ACHN (cell line): ENCODE results near the gene NBEAL1.
"Not testable (repeated sequence)": the region's sequence is repeated elsewhere in the genome, so short reads cannot be mapped to it uniquely, and the experiment has no call there.

Experiments used
- DNase-seq: peaks from one replicate; pipeline ENCODE4 v3.0.0-alpha.2; 2015
- in situ Hi-C: cut with HindIII; loops from 2 replicates; pipeline ENCODE4 v1.10.0; 2017; ENCODE audit warnings: low sequenced_read_pairs, low pct_ligation_motif_present, low pct_unique_long_range_greater_than_20kb

Gene NBEAL1

DNA sequence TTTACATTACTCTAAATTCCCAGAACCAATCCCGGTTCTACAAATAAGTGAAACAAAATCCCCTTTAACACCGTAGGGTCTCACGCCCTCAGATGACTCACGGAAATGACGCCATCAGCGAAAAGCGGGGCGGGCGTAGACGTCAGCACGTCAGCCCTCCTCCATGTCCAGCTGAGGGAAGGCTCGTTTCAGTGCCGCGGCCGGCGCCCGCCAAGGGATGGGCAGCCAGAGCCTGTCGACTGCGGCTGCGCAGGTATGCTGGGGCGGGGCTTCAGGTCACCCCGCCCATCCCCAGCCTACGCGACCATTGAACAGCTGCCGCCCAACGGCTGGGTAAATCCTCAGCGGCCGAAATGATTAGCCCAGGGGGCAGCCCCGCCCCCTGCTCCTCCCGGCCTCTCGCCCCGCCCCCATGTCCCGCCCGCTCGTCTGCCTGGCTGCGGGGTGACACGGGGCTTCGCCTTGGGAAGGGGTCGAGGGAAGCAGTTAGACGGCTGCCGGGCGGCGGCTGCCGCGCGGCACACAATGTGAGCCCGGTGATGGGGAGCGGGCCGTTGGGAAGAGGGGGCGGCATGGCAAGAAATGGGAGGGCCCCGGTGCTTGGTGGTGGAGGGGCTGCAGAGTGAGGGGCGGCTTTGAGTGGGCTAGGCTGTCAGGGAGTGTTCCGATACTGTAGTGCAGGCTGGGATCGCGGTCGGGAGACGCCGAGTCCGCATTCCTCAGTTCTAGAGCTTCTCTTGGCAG, at the start of gene NBEAL1:
Gene NBEAL1, plus strand, starts transcription at position 420 of the 744 bp plus-strand sequence. CDS start 1,510 bp downstream, outside the sequence.
- in situ Hi-C loops, result no loop called here
- DNase-seq, result peak; percentile 97

DNA sequence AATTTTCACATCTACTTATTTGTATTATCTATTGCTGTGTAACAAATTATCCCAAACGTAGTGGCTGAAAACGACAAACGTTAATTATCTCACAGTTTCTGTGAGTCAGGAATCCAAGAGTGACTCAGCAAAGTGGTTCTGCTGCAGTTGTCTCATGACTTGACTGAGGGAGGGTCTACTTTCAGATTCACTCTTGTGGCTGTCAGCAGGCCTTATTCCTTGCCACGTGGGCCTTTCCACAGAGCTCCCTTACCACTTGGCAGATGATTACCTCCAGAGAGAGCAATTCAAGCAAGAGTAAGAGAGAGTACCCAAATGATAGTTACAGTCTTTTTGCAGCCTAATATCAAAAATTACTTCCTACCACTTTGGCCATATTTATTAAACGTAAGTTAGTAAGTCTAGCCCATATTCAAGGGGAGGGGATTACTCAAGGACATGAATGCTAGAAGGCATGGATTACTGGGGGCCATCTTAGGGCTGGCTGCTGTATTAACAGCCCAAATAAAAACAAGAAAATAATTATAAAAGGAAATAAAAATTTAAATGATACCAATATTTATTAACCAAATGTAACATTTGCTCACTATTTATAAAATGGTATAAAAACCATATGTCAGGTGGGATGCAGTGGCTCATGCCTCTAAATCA, 48.7 kb upstream of the NBEAL1 start:
- DNase-seq, result peak; percentile 74
- in situ Hi-C loops, result no loop called here

DNA sequence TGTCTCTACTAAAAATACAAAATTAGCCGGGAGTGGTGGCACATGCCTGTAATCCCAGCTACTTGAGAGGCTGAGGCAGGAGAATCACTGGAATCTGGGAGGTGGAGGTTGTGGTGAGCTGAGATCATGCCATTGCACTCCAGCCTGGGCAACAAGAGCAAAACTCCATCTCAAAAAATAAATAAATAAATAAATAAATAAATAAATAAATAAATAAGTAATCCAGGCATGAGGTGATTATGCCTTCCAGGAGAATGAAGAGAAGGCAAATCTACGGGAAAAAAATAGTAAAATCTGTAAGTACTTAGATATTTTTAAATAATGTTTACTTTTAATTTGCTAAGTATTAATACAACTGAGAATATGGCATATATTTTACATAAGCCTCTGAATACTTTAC, 45.3 kb upstream of the NBEAL1 start:
- in situ Hi-C loops, DNase-seq: not testable (repeated sequence)

DNA sequence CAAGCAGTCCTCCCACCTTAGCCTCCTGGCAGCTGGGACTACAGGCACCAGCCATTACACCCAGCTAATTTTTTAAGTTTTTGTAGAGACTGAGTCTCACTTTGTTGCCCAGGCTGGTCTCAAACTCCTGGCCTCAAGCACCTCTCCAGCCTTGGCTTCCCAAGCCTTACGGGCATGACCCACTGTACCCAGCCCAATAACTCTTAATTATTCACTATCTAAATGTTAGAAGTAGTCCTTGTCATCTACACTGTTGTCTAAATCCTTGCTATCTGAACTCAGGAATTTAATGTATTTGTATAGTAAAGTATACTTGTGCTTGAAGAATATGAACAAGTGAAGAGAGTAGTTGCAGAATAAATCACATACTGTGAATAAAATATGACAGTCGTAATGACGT, 37.9 kb upstream of the NBEAL1 start:
- in situ Hi-C loops, result no loop called here
- no peak for DNase-seq

DNA sequence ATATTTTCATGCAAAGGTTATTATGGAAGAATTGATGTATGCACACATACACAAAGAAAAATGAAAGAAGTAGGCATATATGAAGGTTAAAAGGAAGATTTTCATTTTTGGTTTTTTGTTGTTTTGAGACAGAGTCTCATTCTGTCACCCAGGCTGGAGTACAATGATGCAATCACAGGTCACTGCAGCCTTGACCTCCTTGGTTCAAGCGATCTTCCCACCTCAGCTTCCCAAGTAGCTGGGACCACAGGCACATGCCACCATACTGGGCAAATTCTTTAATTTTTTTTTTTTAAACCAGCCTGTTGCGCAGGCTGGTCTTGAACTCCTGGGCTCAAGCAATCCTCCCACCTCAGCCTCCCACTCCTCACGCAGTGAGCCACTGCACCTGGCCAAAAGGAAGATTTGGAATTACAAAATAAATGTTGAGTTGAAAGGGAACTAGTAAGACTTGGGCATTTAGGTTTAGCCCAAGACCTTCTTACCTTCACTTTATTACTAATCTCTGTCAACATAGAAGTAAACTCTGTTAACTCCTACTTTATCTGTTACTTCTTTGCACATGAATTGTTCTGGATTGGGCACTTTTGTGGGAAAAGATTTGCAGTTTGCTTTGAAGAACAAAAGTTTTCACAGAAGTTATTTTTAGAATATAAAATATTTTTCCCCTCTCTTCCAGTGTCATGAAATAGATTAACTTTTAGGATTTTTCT, 31.7 kb upstream of the NBEAL1 start:
- in situ Hi-C loops, result no loop called here
- no peak for DNase-seq

DNA sequence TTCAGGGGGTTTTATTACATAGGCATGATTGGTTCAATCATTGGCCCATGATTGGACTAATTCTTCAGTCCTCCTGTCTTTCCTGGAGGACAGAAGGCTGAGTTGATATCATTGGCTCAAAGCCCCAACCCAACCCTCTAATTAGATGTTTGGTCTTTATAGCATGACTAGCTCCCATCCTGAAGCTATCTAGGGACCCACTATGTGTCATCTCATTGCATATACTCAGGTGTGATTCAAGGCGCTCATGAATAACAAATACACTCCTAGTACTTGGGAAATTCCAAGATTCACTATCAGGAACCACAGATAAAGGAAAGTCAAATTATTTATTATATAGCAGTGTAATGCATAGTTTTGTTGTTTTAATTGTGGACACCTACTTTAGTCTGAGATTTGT, 24.9 kb upstream of the NBEAL1 start:
- no peak for DNase-seq
- in situ Hi-C loops, result no loop called here

DNA sequence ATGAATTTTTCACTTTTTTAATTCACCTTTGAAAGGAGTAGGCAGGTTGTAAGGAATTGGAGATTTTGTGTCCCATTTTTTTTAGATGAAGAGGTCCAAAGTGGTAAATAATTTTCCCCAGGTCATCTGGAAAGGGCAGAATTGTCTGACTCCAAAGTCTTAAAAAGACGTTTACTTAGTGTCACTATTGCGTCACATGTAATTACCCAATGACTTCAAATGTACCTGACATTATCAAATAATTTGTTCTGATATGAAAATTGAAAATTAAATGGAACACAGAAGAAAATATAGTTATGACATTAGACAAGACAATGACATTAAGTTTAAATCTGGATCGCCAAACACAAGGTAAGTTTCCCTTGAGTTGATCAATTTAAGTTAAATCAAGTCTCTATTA, 24.2 kb upstream of the NBEAL1 start:
- in situ Hi-C loops, result no loop called here
- no peak for DNase-seq

DNA sequence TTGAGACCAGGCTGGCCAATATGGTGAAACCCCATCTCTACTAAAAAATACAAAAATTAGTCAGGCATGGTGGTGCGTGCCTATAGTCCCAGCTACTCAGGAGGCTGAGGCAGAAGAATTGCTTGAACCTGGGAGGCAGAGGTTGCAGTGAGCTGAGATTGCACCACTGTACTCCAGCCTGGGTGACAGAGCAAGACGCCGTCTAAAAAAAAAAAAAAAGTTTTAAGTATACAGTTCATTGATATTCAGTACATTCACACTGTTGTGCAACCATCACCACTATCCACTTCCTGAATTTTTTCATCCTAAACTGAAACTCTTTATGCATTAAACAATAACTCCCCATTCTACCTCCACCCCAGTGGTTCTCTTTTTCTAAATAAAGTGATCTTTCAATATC, 17.6 kb upstream of the NBEAL1 start:
- DNase-seq, in situ Hi-C loops: not testable (repeated sequence)

DNA sequence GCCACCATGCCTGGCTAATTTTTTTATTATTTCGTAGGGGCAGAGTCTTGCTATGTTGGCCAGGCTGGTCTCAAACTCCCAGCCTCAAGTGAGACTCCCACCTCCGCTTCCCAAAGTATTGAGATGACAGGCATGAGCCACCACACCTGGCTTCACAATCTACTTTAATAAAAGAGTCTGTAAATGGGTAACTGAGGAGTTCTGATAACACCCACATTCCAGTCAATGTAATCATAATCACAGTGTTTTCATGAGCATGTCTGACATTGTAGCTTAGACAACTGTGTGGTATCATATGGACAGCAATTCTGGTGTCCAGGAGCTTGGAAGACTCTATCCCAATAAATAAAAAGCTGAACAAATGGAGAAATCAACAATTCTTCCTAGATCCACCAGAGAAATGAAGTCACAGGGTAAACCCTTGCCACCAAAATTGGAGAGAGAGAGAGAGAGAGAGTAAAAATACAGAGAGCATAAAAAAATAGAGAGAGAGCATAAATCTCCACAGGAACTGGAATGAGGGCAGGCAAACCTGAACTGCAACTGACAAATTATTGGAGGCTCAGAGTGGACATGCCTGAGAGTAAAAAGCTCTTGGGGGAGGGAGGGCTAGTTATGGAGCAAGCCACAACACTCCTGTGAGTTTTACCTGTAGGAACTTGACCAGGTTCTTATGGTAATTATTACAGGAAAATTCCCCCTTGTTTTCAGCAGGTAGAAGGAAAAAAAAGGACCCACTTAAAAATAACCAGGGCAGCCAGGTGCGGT, 12.4 kb upstream of the NBEAL1 start:
- in situ Hi-C loops, result no loop called here
- peak; percentile 34 for DNase-seq

DNA sequence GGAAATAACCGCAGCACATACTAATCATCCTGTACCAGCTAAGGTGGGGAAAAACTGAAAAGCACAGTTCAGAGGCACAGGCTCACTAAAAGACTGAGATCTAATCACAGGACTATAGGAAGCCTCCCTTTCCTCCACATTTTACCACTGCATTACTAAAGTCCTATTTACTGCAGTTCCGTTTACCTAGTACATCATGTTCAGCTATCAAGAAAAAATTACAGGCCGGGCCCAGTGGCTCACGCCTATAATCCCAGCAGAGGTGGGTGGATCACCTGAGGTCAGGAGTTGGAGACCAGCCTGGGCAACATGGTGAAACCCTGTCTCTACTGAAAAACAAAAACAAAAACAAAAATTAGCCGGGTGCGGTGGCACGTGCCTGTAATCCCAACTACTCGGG, 11.0 kb upstream of the NBEAL1 start:
- DNase-seq, result no peak
- in situ Hi-C loops, result no loop called here

DNA sequence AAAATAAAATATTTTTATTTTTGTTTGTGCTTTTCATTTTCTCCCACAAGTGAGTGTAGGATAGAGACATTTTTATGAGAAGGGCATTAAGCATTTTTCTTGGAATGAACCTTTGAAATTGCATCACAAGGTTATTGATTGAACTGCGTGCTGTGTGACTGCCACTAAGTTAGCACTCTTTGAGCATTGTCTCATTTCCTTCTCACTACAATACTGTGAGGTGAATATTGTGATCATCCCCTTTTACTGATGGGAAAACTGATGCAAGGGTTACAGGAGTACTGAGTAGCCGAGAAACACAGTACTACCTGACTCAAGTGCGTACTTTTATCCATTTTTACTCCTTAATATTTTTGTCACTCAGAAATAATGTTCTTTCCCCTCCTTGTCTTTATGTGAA, 2.0 kb downstream of the NBEAL1 start:
- in situ Hi-C loops, result no loop called here
- DNase-seq, result no peak

DNA sequence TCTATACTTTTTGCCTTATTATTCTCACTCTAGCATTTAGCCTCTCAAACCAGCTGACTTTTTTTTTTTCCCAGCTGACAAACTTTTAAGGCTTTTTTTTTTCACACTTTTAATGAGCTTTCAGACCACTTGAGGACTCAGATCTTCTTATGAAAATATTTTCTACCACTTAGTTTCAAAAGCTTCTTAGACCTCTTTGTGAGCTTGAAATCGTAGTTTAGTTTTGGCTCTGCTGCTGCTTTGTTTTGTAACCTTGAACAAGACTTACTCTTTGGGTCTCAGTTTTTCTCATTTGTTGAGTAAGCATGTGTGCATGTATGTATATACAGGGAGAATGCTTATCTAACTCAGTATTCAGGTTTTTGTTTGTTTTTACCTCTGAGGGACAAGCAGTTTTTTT, 3.5 kb downstream of the NBEAL1 start:
- DNase-seq, result no peak
- in situ Hi-C loops, result no loop called here

DNA sequence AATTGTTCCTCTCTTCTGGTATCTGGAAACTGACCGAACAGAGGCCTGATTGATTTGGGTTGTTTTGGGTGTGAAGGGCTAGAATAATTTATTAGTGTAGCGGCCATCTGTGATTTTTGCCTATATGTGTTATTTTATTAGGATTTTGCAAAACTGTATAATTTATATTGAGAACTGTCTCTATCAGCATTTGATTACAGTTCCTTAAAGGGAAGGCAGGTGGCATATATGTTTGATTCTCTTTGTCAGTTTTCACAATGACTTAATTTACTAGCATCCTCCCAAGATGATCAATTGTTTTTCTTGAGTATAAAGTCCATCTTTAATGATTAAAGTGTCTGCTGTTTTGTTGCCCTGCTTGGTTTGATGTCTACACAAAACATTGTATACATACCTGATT, 4.5 kb downstream of the NBEAL1 start:
- in situ Hi-C loops, result no loop called here
- DNase-seq, result no peak

DNA sequence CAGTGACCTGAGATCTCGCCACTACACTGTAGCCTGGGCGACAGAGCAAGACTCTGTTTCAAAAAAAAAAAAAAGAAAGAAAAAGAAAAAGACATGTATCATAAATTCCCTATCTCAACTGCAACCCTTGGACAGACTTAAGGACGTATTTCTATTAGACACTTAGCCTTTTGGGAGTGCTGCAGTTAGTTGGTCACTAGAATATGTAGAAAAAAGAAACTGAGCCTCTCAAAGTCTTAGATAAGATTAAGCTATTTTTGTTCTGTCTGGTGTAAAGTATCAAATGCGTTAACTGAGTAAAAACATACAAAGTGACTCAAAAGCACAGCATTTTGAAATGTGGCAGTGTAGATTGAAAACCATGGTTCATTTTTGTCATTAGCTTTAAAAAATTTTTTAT, 7.3 kb downstream of the NBEAL1 start:
- in situ Hi-C loops, result no loop called here
- no peak for DNase-seq

DNA sequence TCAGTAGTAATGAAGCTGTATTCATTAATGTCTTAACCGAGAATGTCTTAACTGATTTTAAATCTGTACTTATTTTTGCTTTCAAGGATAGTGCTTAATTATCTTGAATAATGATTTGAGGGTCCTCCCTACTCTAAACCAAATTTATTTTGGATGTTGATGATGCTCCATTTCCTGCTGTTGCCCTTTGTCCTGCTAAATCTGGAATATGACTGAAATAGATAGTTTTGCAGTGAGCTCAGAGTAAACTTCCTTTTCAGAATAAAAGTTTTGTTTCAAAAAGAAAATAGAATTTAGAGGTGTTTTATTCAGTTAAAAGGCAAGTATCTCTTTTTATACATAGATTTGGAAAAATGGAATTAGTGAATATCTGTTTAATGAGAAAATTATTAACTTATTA, 8.1 kb downstream of the NBEAL1 start:
- DNase-seq, result no peak
- in situ Hi-C loops, result no loop called here

DNA sequence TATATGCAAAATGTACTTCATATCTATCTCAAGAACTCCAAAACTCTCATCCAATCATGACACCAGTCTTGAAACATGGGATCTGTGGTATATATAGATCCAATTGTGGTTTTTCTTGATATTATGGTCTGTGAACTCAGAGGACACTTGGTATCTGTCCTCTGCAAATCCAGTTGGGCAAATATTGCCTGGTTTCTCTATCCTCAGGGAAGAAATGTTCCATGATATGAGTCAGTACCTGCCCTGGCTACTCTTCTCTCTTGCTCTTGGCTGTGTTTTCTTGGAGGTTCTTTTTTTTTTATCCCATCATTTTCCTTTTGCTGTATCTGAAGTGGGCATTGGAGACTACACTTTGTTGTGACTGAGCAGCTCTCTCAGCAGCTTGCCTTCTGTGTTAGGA, 10.9 kb downstream of the NBEAL1 start:
- in situ Hi-C loops, result no loop called here

DNA sequence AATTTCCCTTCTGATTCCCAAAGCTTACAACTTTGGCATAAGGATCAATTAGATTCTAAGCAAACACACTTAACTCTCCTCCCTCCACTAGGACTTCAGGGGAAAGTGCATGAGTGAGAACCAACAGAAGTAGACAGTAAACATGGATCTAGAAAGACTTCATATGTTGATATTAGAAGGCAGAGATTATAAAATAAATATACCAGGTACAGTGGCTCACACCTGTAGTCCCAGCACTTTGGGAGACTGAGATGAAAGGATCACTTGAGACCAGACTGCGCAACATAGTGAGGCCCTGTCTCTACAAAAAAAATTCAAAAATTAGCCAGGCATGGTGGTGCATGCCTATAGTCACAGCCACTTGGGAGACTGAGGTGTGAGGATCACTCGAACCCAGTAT, 15.9 kb downstream of the NBEAL1 start:
- DNase-seq, result no peak
- in situ Hi-C loops, result no loop called here

More for the DNA sequence above, 10.9 kb downstream of the NBEAL1 start:
- no peak for DNase-seq

DNA sequence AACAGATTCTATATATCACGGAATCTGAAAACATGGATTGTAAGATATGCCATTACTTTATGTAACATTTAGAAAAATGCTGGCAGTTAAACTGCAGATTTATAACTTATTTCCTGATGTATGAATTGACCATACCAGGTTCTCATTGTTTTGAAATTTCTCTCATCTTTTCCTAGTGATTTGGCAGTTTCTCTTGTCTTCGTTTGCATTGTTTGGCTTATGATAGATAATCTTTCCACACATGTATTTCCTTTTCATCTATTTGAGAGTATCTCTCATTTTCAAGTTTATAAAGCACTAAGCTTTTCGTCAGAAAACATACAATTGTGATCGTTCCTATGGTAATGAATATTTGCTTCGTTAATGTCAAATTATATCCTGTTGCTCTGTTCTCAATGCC, 16.3 kb downstream of the NBEAL1 start:
- in situ Hi-C loops, result no loop called here
- no peak for DNase-seq

DNA sequence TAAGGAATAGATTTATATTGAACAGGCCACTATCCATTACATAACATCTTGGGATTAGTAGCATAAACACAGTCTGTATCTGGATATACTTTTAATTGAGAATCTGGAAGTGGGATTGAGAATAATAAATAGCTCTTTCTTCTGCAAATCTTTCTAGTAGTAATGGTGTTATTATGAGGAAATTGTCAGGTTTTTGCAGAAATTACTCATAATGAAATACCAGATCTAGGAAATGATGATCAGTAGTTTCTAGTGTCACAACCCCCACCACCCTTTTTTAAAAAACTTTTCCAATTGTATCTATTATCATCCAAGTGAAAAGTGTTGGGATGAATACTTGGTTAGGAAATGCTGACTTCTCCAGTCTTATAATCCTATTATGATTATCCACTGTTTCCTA, 18.7 kb downstream of the NBEAL1 start:
- in situ Hi-C loops, result no loop called here
- DNase-seq, result no peak
